Measurements from ENCODE around the gene TSPAN17. TPM values are rescaled to one million over a fixed set of nuclear protein-coding genes. Genes with fewer than 3 reads are reported as not detected.

TSPAN17 gene
- polyA plus RNA-seq, 3 donors = 22.2 to 27.7 (median 24.1) TPM

GRCh38 chr5:176609724-176610434 lies 37.4 kb upstream of the TSPAN17 start, which contains the start of gene GPRIN1:
TSS of gene GPRIN1 (minus strand) at chr5:176610156. CDS start at chr5:176599834, 10,322 bp downstream.
- peak within 1 kb of the TSS; percentile 84 for H3K4me2 ChIP-seq (replicated peaks; ENCODE audit: extremely low read depth, low read length, poor library complexity, severe bottlenecking)
- H3K4me1 ChIP-seq (ENCODE audit: control insufficient read depth in 1 of 2, insufficient read depth in 2 of 2, low read length in 2 of 2) = peaks cover 6% of the 10 kb centered on the region in 2 donors
- Mint-ChIP-seq H3K4me1 (peaks cover 10% of the 10 kb centered on the region), H3K9me3 (peaks cover 0 to 15% (median 6%) of the 10 kb centered on the region in 7 donors), H3K4me3 (peak within 1 kb of the TSS; percentile 89 to 96), H3K27me3 (ENCODE audit: low read depth in 3 of 3) (peaks cover 36 to 63% (median 45%) of the 10 kb centered on the region in 3 donors), H3K27ac (no peak within 1 kb of the TSS), H3K36me3 (peaks cover 3 to 7% of the 10 kb centered on the region in 2 donors)
- H4K20me1 ChIP-seq (ENCODE audit: insufficient read depth, low read length) = no peaks in the 10 kb centered on the region
- intact Hi-C loops (cut with micrococcal nuclease) = no loop called here
- peak within 1 kb of the TSS; percentile 27 for H3K9ac ChIP-seq (ENCODE audit: insufficient read depth, low read length, poor library complexity, severe bottlenecking)
- no peak within 1 kb of the TSS for H3K27ac ChIP-seq (ENCODE audit: low read depth in 1 of 2, low read length in 2 of 2)
- no peaks in the 10 kb centered on the region for H3K36me3 ChIP-seq (replicated peaks in 1 of 2; ENCODE audit: control insufficient read depth in 1 of 2, insufficient read depth in 2 of 2, low read length in 2 of 2)
- TF ChIP-seq, protein P1, sequence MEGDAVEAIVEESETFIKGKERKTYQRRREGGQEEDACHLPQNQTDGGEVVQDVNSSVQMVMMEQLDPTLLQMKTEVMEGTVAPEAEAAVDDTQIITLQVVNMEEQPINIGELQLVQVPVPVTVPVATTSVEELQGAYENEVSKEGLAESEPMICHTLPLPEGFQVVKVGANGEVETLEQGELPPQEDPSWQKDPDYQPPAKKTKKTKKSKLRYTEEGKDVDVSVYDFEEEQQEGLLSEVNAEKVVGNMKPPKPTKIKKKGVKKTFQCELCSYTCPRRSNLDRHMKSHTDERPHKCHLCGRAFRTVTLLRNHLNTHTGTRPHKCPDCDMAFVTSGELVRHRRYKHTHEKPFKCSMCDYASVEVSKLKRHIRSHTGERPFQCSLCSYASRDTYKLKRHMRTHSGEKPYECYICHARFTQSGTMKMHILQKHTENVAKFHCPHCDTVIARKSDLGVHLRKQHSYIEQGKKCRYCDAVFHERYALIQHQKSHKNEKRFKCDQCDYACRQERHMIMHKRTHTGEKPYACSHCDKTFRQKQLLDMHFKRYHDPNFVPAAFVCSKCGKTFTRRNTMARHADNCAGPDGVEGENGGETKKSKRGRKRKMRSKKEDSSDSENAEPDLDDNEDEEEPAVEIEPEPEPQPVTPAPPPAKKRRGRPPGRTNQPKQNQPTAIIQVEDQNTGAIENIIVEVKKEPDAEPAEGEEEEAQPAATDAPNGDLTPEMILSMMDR (IDR thresholded peaks at IDR 0.05) = no peak
- peak within 1 kb of the TSS; percentile 43 to 76 (median 48) for H3K4me3 ChIP-seq (replicated peaks in 1 of 3; ENCODE audit: low read depth in 2 of 3, low read length in 3 of 3)
- H3K79me2 ChIP-seq (ENCODE audit: insufficient read depth, low read length) = no peaks in the 10 kb centered on the region
- H3K27me3 ChIP-seq (ENCODE audit: control insufficient read depth in 2 of 2, insufficient read depth in 2 of 2, low read length in 2 of 2) = peaks cover 15 to 43% of the 10 kb centered on the region in 2 donors
- under 1% methylated on average over 93 of the region's 101 CpGs for WGBS (ENCODE audit: insufficient coverage)
- no peaks in the 10 kb centered on the region for H3K9me3 ChIP-seq (replicated peaks in 1 of 2; ENCODE audit: control insufficient read depth in 1 of 2, insufficient read depth in 1 of 2, low read length in 2 of 2)
- DNase-seq = peak in 2 of 3 donors; percentile 27 to 46
- peak within 1 kb of the TSS; percentile 80 for H2AFZ ChIP-seq (ENCODE audit: insufficient read depth, low read depth, low read length, poor library complexity, severe bottlenecking)

DNA sequence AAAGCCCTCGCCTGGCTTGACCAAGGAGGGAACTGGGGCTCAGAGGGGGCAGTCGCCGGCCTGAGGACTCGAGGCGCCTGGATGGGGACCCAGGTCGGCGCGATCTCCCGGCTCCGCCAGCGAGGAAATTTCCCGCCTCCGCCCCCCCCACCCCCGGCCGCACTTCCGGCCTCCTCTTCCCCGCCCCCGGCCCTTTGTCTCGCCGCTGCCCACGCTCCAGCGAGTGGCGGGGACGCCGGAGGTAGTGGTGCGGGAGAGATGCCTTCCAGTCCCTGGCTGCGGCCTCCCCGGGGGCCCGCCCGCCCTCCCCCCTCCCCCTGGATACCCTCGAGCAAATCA lies 36.9 kb upstream of the TSPAN17 start:
- peak overlapping the region; percentile 68 to 70 for H3K4me3 Mint-ChIP-seq
- H3K9me3 Mint-ChIP-seq = peaks cover 0 to 15% (median 6%) of the 10 kb centered on the region in 7 donors
- Histone ChIP-seq H3K36me3 (replicated peaks in 1 of 2; ENCODE audit: control insufficient read depth in 1 of 2, insufficient read depth in 2 of 2, low read length in 2 of 2) (no peaks in the 10 kb centered on the region), H4K20me1 (ENCODE audit: insufficient read depth, low read length) (no peaks in the 10 kb centered on the region), H2AFZ (ENCODE audit: insufficient read depth, low read depth, low read length, poor library complexity, severe bottlenecking) (peak overlapping the region; percentile 80), H3K4me3 (replicated peaks in 1 of 3; ENCODE audit: low read depth in 2 of 3, low read length in 3 of 3) (peak overlapping the region; percentile 37 to 76 (median 43)), H3K79me2 (ENCODE audit: insufficient read depth, low read length) (no peaks in the 10 kb centered on the region), H3K9me3 (replicated peaks in 1 of 2; ENCODE audit: control insufficient read depth in 1 of 2, insufficient read depth in 1 of 2, low read length in 2 of 2) (no peaks in the 10 kb centered on the region), H3K27me3 (ENCODE audit: control insufficient read depth in 2 of 2, insufficient read depth in 2 of 2, low read length in 2 of 2) (peaks cover 15 to 43% of the 10 kb centered on the region in 2 donors), H3K27ac (ENCODE audit: low read depth in 1 of 2, low read length in 2 of 2) (no peak overlapping the region), H3K4me1 (ENCODE audit: control insufficient read depth in 1 of 2, insufficient read depth in 2 of 2, low read length in 2 of 2) (peaks cover 6% of the 10 kb centered on the region in 2 donors), H3K4me2 (replicated peaks; ENCODE audit: extremely low read depth, low read length, poor library complexity, severe bottlenecking) (peak overlapping the region; percentile 84), H3K9ac (ENCODE audit: insufficient read depth, low read length, poor library complexity, severe bottlenecking) (no peak overlapping the region)
- WGBS (ENCODE audit: insufficient coverage) = 0% methylated on average over 1 of the region's 31 CpGs
- peaks cover 34 to 66% (median 49%) of the 10 kb centered on the region in 3 donors for H3K27me3 Mint-ChIP-seq (ENCODE audit: low read depth in 3 of 3)
- intact Hi-C loops (cut with micrococcal nuclease) = no loop called here
- DNase-seq = no peak
- TF ChIP-seq, protein P1 (IDR thresholded peaks at IDR 0.05) = no peak
- H3K27ac Mint-ChIP-seq = no peak overlapping the region
- H3K4me1 Mint-ChIP-seq = peaks cover 10% of the 10 kb centered on the region
- peaks cover 3 to 7% of the 10 kb centered on the region in 2 donors for H3K36me3 Mint-ChIP-seq

Data from CD14-positive monocyte (primary cell).